Measurements from ENCODE around the gene SLIT1.
"Not testable (repeated sequence)": the region's sequence is repeated elsewhere in the genome, so short reads cannot be mapped to it uniquely, and the experiment has no call there.

SLIT1 gene

DNA sequence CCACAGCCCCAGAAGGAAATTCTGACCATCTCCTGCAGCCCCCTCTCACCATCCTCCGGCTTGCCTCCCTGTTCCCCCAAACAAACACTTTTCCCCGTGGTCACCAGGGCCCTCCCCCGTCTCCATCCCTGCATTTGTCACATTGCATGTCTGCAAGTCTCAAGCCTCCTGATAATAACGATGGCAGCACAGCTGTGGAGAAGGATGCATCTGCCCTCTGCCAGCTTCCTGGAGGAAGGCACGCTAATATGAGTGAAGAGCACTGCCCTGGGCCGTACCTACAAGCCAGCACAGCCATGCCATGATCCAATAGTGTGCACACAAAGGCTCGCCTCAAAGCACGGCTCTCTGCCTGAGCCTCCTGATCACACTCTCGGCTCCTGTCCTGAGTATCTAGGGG is 98.5 kb downstream of the SLIT1 start:
- DNase-seq (ENCODE audit: extremely low read depth in 1 of 2, low read depth in 1 of 2): no peak

DNA sequence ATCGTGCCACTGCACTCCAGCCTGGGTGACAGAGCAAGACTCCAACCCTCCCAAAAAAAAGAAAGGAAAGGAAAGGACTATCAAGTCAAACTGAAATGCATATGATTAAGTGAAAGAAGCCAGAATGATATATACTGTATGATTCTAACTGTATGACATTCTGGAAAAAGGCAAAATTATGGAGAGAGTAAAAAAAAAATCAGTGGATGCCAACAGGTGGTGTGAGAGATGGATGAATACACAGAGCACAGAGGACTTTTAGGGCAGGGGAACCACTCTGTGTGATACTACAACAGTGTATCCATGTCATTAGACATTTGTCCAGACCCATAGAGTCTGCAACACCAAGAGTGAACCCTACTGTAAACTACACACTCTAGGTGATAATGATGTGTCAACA is 99.2 kb downstream of the SLIT1 start:
- no peak for DNase-seq (ENCODE audit: extremely low read depth in 1 of 2, low read depth in 1 of 2)

DNA sequence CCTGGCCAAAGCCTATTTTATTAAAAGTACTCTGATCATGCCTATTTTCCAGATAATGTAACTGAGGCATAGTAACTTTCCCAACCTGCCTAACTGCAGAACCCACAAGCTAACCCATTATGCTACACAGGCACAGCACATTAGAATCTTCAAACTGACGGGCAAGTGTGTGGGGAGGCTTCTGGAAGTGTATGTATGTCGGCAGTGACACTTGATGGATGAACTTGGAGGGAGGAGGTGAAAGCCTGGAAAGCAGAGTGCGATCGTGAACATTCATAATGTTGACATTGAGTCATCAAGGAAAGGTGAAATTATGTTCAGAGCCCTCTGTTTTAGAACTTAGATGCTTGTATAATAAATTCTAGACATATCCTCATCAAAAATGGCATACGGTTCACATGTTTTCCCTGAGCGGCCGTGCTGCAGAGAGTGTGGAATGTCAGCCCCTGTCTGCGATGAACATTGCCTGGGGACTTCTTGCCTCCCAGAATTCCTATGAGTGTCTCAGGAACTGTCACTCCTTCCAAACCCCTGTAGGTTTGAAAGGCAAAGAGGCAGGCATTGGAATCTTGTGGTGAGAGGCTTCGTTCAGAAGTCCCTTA is 102.4 kb downstream of the SLIT1 start:
- DNase-seq (ENCODE audit: extremely low read depth in 1 of 2, low read depth in 1 of 2): no peak

DNA sequence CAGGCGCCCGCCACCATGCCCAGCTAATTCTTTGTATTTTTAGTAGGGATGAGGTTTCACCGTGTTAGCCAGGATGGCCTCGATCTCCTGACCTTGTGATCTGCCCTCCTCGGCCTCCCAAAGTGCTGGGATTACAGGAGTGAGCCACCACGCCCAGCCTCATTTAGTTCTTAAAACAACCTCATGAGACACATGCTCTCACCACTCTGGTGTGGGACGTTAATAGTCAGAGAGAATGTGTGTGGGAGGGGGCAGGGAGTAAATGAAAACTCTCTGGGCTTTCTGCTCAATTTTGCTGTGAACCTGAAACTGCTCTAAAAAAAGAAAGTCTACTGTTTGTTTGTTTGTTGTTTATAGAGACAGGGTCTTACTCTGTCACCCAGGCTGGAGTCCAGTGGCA is 103.2 kb downstream of the SLIT1 start:
- not testable (repeated sequence) for DNase-seq (ENCODE audit: extremely low read depth in 1 of 2, low read depth in 1 of 2)

DNA sequence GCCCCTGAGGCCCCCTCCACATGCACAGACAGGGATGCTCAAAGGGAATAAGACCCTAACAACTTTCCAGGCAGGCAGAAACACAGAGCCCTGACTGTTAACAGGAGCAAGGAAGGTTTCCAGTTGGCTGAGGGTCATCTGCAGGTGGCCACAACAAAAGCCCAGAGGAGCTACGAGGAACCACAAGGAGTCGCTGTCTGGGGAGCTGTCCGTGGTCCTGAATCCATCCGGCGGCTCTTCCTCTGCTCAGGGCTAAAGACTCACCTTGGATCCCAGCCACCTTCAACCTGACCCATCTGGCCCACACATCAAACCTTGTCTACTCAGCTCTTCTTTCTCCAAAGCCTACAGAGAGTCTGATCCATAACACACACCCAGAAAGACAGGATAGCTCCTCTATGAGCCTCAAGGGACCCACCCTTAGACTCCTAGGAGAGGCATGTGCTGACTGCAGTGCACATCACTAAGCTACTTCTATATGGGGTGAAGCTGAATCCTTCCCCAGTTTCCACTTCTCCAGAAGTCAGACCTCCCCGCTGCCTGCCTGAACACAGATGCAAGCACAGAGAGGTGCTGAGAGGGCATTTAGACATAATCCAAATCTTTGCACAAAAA is 104.0 kb downstream of the SLIT1 start:
- DNase-seq (ENCODE audit: extremely low read depth in 1 of 2, low read depth in 1 of 2): peak; percentile 10 to 30

DNA sequence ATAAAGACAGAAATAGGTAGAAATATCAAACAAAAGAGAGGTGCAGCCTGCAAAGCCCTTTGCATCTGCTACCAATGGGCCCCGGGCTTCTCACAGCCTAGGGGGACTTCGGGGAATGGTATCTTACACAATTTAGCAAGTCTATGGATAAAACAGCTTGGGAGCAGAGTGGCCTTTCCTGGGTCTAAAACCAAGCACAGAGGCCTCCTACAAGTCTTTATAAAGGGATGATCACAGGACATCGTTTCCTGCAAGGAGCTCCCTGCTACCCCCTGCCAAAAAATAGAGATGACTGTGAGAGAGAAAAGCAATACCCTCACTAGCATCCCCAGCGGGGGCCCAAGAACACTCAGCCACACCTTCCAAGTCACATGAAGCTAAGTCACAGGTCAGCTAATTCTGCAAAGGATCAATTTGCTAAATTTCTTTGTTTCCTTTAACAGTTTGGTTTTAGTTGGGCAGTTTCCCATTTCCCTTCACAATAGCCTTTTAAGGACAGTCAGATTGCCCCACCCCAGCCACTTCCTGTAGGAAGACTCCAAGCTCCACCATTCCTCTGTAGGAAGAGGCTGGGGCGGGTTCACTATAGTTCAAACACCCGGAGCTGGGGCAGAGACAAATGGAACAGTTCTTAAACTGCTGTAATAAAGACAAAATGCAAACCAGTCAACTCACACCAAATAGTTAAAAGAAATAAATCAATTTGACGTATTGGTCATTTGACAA is 105.5 kb downstream of the SLIT1 start:
- DNase-seq (ENCODE audit: extremely low read depth in 1 of 2, low read depth in 1 of 2): no peak

- DNase-seq (ENCODE audit: extremely low read depth in 1 of 2, low read depth in 1 of 2): no peak
These were observed 106.3 kb downstream of the SLIT1 start for GRCh38 chr10:97079448-97079847.

DNA sequence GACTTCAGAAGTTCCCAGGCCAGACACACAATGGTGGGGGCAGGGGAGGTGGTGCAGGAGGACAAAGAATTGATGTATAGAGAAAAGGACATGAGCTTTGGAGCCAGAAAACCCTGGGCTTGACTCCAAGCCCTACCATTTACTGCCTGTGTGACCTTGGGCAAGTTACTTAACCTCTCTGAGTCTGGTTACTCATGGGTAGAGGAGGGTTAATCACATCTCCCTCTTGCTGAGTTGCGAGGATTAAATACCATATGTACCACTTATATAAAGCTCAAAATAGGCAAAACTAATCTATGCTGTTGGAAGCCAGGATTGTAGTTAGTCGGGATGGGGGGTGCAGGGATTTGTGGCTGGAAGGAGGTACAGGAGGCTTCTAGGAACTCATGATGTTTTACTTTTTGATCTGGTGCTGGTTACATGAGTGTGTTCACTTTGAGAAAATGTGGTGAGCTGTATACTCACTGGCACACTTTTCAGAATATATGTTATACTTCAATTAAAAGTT is 106.8 kb downstream of the SLIT1 start:
- DNase-seq (ENCODE audit: extremely low read depth in 1 of 2, low read depth in 1 of 2): no peak

GRCh38 chr10:97078261-97078937 is 107.4 kb downstream of the SLIT1 start:
- DNase-seq (ENCODE audit: extremely low read depth in 1 of 2, low read depth in 1 of 2): no peak

DNA sequence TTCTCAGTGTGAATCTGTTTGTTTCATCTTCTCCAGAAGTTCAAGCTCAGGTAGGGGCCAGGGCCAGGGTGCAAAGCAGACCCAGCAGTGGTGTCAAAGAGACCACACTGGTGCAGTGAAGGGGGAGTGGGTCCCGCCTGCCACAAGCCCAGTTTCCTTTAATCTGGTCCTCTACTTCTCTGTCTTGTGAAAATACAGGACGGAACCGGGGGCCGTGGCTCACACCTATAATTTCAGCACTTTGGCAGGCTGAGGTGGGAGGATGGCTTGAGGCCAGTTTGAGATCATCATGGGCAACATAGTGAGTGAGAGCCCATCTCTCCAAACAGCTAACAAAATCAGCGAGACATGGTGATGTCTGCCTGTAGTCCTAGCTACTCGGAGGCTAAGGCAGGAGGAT is 109.0 kb downstream of the SLIT1 start:
- DNase-seq (ENCODE audit: extremely low read depth in 1 of 2, low read depth in 1 of 2): no peak

GRCh38 chr10:97075961-97076525 is 109.7 kb downstream of the SLIT1 start:
- DNase-seq (ENCODE audit: extremely low read depth in 1 of 2, low read depth in 1 of 2): no peak

DNA sequence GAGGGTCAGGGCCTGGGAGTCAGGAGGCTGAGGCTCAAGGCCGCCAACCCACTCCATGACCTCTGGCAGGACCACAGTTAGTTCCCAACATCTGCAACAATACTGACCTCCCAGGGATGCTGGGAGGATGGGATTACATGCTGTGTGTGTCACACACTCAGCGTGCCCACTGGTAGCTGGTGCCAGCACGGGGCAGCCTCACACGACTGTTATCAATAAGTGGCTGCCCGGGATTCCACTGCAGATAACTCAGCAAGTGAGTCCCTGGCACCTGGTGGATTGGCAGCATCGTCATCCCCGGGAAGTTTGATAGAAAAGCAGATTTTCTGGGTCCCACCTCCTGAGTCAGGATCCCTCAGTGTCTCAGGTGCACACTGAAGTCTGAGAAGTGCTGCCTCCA is 110.3 kb downstream of the SLIT1 start:
- DNase-seq (ENCODE audit: extremely low read depth in 1 of 2, low read depth in 1 of 2): no peak

DNA sequence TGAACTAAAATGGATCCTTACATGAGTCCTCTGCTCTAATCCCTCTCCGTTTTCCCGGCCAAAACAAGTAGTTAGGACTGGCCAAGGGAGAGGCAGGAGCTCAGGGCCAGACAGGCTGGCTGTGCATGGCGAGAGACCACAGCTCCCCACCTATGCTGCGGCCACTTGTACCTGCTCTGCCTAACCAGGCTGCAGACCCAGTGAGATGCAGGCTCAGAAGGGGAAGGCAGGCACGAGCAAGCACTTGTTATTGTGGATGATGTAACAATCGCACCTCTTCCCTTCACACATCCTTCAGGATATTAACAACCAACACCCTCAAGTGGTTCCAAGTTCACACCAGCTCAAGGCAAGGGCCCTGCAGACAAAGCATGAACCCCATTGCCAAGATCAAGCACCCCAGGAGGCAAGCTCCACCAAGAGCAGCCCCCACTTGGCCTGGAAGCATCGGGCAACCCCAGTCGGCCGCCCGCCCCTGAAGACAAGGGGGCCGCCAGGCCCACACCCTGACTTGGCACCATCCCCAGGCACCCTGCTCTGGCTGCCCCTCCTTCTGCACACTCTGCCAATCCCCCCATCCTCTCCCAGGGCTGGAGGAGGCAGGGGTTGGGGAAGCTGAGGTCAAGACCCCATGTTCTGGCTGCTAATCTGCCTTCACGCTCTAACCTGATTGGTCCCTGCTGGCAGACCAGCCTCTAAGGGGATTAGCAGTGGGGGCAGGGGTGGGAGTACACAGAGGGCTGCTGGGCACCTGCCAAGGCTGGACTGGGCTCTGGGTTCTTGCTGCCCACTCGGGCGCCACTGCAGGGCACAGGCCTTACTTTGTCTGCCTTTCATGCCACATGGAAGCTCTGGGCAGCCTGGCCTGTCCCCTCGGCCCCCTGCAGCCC is 111.3 kb downstream of the SLIT1 start:
- DNase-seq (ENCODE audit: extremely low read depth in 1 of 2, low read depth in 1 of 2): no peak

DNA sequence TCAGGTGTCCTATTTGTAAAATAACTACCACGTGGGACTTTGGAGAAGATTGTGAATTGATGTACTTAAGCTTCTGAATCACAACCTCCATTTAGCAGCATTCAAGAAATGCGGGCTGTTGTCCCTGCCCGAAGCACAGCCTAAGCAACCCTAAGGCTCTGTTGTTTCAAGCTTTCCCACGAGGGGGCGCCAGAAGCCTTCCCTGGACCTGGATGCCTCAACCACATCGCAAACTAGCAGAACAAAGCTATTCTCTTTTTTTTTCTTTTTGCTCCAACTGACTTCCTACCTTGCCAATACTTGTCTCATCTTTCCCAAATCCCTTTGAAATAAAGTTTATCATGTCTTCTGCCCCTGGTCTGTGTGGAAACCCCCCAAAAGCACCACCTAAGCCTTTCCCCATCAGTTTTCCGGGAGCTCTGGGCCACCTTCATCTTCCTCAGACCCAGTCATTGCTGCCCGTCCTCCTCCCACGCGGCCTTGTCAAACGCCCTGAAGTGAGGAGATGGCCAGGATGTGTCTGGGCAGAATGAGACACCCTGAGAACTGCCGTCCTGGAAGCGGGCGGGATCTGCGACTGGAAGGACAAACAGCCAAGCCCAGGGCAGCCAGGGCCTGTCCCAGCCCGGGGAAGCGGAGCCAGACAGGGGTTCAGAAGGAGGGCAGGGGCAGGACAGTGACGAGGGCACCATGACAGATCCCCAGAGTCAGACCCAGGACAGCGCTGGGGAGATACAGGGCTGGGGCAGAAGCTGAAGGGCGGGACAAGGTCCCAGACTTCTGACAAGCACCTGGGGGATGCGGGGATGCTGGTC is 112.7 kb downstream of the SLIT1 start:
- peak; percentile 33 to 65 for DNase-seq (ENCODE audit: extremely low read depth in 1 of 2, low read depth in 1 of 2)

DNA sequence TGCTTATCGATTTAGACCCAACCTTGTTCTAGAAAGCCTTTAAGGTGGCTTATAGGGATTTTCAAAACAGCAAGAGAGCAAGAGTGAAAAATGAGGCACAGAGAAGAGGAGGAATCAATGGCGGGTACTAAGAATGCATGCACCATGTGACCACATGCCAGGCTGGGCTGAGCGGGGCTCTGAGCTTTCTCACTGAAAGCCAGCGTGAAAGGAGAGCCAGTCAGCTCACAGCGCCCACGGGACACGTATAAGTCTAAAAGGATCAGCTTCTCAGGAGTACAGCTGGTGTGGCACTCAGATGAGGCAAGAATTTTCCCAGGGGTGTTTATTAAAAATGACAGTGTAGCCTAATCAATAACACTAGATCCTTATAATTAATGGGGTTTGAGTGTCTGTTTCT is 114.3 kb downstream of the SLIT1 start:
- DNase-seq (ENCODE audit: extremely low read depth in 1 of 2, low read depth in 1 of 2): no peak

- DNase-seq (ENCODE audit: extremely low read depth in 1 of 2, low read depth in 1 of 2): no peak
These were observed 116.0 kb downstream of the SLIT1 start for GRCh38 chr10:97069576-97070362.

- DNase-seq (ENCODE audit: extremely low read depth in 1 of 2, low read depth in 1 of 2): no peak
These were observed 116.7 kb downstream of the SLIT1 start for GRCh38 chr10:97069026-97069425.

GRCh38 chr10:97067716-97068391 is 117.9 kb downstream of the SLIT1 start:
- DNase-seq (ENCODE audit: extremely low read depth in 1 of 2, low read depth in 1 of 2): no peak

Data from activated CD8-positive, alpha-beta memory T cell treated with anti-CD3 and anti-CD28 coated beads for 1 hour (primary cell).